ENCODE results near the gene RRAGD.

DNA sequence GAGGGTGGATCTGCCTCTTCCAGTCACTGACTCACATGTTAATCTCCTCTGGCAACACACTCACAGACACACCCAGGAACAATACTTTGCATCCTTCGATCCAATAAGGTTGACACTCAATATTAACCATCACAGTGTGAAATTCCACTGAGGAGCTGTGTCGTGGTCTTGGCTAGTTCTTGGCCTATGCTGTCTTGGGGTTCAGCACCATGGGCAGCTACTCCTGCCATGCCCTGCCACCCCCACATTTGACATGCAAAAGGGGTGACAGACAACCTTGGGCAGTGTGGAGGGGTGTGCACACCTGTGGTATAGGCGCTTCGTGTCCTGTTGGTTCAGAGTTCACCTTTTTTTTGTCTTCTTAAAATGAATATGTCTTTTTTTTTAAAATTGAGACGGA, 46.6 kb upstream of the RRAGD start:
- TF ChIP-seq, protein P1, sequence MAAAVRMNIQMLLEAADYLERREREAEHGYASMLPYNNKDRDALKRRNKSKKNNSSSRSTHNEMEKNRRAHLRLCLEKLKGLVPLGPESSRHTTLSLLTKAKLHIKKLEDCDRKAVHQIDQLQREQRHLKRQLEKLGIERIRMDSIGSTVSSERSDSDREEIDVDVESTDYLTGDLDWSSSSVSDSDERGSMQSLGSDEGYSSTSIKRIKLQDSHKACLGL (CRISPR knock-in tag; IDR thresholded peaks at IDR 0.05), result no peak
- TF ChIP-seq YY1 (IDR thresholded peaks at IDR 0.05; ENCODE audit: insufficient read depth, insufficient replicate concordance, low read depth, low read length), result no peak
- TF ChIP-seq, protein P2, sequence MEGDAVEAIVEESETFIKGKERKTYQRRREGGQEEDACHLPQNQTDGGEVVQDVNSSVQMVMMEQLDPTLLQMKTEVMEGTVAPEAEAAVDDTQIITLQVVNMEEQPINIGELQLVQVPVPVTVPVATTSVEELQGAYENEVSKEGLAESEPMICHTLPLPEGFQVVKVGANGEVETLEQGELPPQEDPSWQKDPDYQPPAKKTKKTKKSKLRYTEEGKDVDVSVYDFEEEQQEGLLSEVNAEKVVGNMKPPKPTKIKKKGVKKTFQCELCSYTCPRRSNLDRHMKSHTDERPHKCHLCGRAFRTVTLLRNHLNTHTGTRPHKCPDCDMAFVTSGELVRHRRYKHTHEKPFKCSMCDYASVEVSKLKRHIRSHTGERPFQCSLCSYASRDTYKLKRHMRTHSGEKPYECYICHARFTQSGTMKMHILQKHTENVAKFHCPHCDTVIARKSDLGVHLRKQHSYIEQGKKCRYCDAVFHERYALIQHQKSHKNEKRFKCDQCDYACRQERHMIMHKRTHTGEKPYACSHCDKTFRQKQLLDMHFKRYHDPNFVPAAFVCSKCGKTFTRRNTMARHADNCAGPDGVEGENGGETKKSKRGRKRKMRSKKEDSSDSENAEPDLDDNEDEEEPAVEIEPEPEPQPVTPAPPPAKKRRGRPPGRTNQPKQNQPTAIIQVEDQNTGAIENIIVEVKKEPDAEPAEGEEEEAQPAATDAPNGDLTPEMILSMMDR (CRISPR knock-in tag; IDR thresholded peaks at IDR 0.05), result no peak
- no peak for TF ChIP-seq ZNF644 (CRISPR knock-in tag; IDR thresholded peaks at IDR 0.05; ENCODE audit: low read depth)
- TF ChIP-seq ATF3 (CRISPR knock-in tag; IDR thresholded peaks at IDR 0.05), result no peak
- TF ChIP-seq ZNF432 (CRISPR knock-in tag; IDR thresholded peaks at IDR 0.05; ENCODE audit: borderline replicate concordance), result no peak
- no peak for TF ChIP-seq POLR2AphosphoS5 (IDR thresholded peaks at IDR 0.05; ENCODE audit: low read depth, low read length)
- TF ChIP-seq GMEB1 (CRISPR knock-in tag; IDR thresholded peaks at IDR 0.05; ENCODE audit: borderline replicate concordance), result no peak
- TF ChIP-seq, protein P3, sequence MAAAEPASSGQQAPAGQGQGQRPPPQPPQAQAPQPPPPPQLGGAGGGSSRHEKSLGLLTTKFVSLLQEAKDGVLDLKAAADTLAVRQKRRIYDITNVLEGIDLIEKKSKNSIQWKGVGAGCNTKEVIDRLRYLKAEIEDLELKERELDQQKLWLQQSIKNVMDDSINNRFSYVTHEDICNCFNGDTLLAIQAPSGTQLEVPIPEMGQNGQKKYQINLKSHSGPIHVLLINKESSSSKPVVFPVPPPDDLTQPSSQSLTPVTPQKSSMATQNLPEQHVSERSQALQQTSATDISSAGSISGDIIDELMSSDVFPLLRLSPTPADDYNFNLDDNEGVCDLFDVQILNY (CRISPR knock-in tag; conservative IDR thresholded peaks at IDR 0.05), result no peak
- no peak for TF ChIP-seq CHD4 (IDR thresholded peaks at IDR 0.05; ENCODE audit: borderline replicate concordance, low read length)
- TF ChIP-seq NBN (conservative IDR thresholded peaks at IDR 0.05), result no peak

Measured in HepG2 (cell line).